K562 (cell line): ENCODE results near the gene CCM2. TPM values are rescaled to one million over a fixed set of nuclear protein-coding genes. Genes with fewer than 3 reads are reported as not detected.
A peak's percentile ranks its signal among the peaks of the same experiment; 100 is the strongest.

Experiments
- ARID3A ChIP-seq: IDR thresholded peaks from 2 replicates; pipeline ENCODE4 v1.6.1; 2012; ENCODE audit warnings: low read depth, low read length, improper control_type of control experiment, borderline replicate concordance
- BCOR ChIP-seq: fragments of 450-650 bp; IDR thresholded peaks from 2 replicates; pipeline ENCODE4 v1.6.1; 2016
- BDP1 ChIP-seq: IDR thresholded peaks from 3 replicates; pipeline ENCODE4 v1.6.1; 2011; ENCODE audit not compliant: insufficient read length, insufficient read depth
- E2F8 ChIP-seq: fragments of 450-650 bp; IDR thresholded peaks from 2 replicates; pipeline ENCODE4 v1.7.1; 2018; ENCODE audit warnings: mild to moderate bottlenecking, low read depth; ENCODE audit not compliant: partially characterized antibody
- KDM1A ChIP-seq, 2 experiments: fragments of 450-650 bp; IDR thresholded peaks; 2 replicates each; pipeline ENCODE4 v1.6.1; 2016; ENCODE audit warnings: mild to moderate bottlenecking in 2 of 2
- MGA ChIP-seq: fragments of 450-650 bp; IDR thresholded peaks from 2 replicates; pipeline ENCODE4 v1.6.1; 2016; ENCODE audit warnings: mild to moderate bottlenecking, moderate library complexity
- NR2C2 ChIP-seq, 2 experiments: fragments of 200-800 bp in 1 of 2; sonication (Bioruptor generic) in 1 of 2; sonication (generic) in 1 of 2; formaldehyde crosslinking in 1 of 2; IDR thresholded peaks; 2 replicates each; pipeline versions ENCODE4 v1.6.1 to v1.8.0; 2016 to 2022; ENCODE audit warnings: mild to moderate bottlenecking in 1 of 2, missing compliant biosample characterization in 1 of 2, missing genetic modification characterization in 1 of 2, missing genetic modification reagents in 1 of 2
- PKNOX1 ChIP-seq: fragments of 450-650 bp; IDR thresholded peaks from 2 replicates; pipeline ENCODE4 v1.6.1; 2016
- POLR2AphosphoS5 ChIP-seq: IDR thresholded peaks from 2 replicates; pipeline ENCODE4 v1.6.1; 2011; ENCODE audit warnings: mild to moderate bottlenecking, low read depth, low read length, moderate library complexity; ENCODE audit not compliant: control insufficient read depth, insufficient read depth
- ZNF589 ChIP-seq: fragments of 200-800 bp; sonication (Bioruptor generic); IDR thresholded peaks from 2 replicates; pipeline ENCODE4 v1.6.1; 2016; ENCODE audit warnings: low read depth, missing genetic modification characterization, missing compliant biosample characterization
- polyA plus RNA-seq, 8 experiments: library from polyadenylated mRNA; depleted of rRNA in 4 of 8; stranded (reverse) in 5 of 8; unstranded in 3 of 8; fragments of >200 nt; fragmentation: Nextera tagmentation in 2 of 8; fragmentation: Illumina TruSeq in 1 of 8; extraction: Ambion mirVana in 2 of 8; extraction: Trizol in 1 of 8; gene quantifications; 2 replicates each; pipeline versions ENCODE4 v1.2.1 to v1.2.3, GENCODE V29; 2011 to 2014; ENCODE audit warnings: inconsistent platforms in 1 of 8, missing spikeins in 1 of 8
- total RNA-seq, 7 experiments: library from RNA; depleted of rRNA in 6 of 7; stranded (reverse); fragments of >200 nt in 6 of 7; fragmentation: Illumina TruSeq in 2 of 7; extraction: Trizol in 2 of 7; gene quantifications; 2 replicates each; pipeline versions ENCODE4 v1.2.1 to v1.2.3, GENCODE V29; 2011 to 2021; ENCODE audit warnings: low replicate concordance in 1 of 7

CCM2 gene
- total and polyA plus RNA-seq, 9 of the 15 experiments (the other 6 are each of a cell fraction or from before 2014, with no cell fraction given) = 0.41 to 38.6 (median 25.9) TPM

- TF ChIP-seq MGA = no peak
- peak; percentile 100 for TF ChIP-seq KDM1A (IDR thresholded peaks at IDR 0.05)
- TF ChIP-seq NR2C2 (CRISPR knock-in tag; IDR thresholded peaks at IDR 0.05) = no peak
- 0 out of 2 replicates have a peak, but pooled peaks have one; percentile 7 for TF ChIP-seq NR2C2 (tag; IDR thresholded peaks at IDR 0.05)
- TF ChIP-seq BCOR = peak; percentile 71
- TF ChIP-seq ZNF589 = 0 out of 2 replicates have a peak, but pooled peaks have one; percentile 29
- no peak for TF ChIP-seq E2F8
- no peak for TF ChIP-seq ARID3A
- peak; percentile 88 for TF ChIP-seq PKNOX1
- no peak for TF ChIP-seq POLR2AphosphoS5
- TF ChIP-seq BDP1 = no peak
Measured at GRCh38 chr7:44987996-44988395, 12.0 kb upstream of the CCM2 start (continued).
